GM18867 (cell line): ENCODE results near the gene CIBAR2.

Source experiments
- ATAC-seq: cut with Tn5 transposase; IDR thresholded peaks from one replicate; pipeline ENCODE4 v1.9.1; 2021; ENCODE audit warnings: mild to moderate bottlenecking, moderate library complexity; ENCODE audit not compliant: unreplicated experiment

Gene CIBAR2

GRCh38 chr16:85144026-85144915 is 32.0 kb upstream of the CIBAR2 start:
- no peak for ATAC-seq

GRCh38 chr16:85142771-85143211 is 30.5 kb upstream of the CIBAR2 start:
- no peak for ATAC-seq

- ATAC-seq = no peak
Measured at GRCh38 chr16:85142129-85142513, 29.8 kb upstream of the CIBAR2 start.

GRCh38 chr16:85141491-85142128 is 29.3 kb upstream of the CIBAR2 start:
- ATAC-seq = no peak

- ATAC-seq = no peak
Measured at GRCh38 chr16:85140455-85141012, 28.3 kb upstream of the CIBAR2 start.

GRCh38 chr16:85139881-85140339 is 27.6 kb upstream of the CIBAR2 start:
- ATAC-seq = no peak

- ATAC-seq = no peak
Measured at GRCh38 chr16:85138825-85139627, 26.8 kb upstream of the CIBAR2 start.

GRCh38 chr16:85138073-85138824 is 26.0 kb upstream of the CIBAR2 start:
- no peak for ATAC-seq

- no peak for ATAC-seq
Measured at GRCh38 chr16:85137323-85138072, 25.2 kb upstream of the CIBAR2 start.

GRCh38 chr16:85136702-85137322 is 24.5 kb upstream of the CIBAR2 start:
- ATAC-seq = no peak

GRCh38 chr16:85136213-85136701 is 24.0 kb upstream of the CIBAR2 start:
- ATAC-seq = no peak

GRCh38 chr16:85134789-85135142 is 22.5 kb upstream of the CIBAR2 start:
- ATAC-seq = no peak

- no peak for ATAC-seq
Measured at GRCh38 chr16:85134076-85134788, 22.0 kb upstream of the CIBAR2 start.

GRCh38 chr16:85133290-85133599 is 21.0 kb upstream of the CIBAR2 start:
- no peak for ATAC-seq

- ATAC-seq = no peak
Measured at GRCh38 chr16:85132456-85133289, 20.4 kb upstream of the CIBAR2 start.

GRCh38 chr16:85130705-85131028 is 18.4 kb upstream of the CIBAR2 start:
- ATAC-seq = no peak

- ATAC-seq = no peak
Measured at GRCh38 chr16:85129876-85130704, 17.8 kb upstream of the CIBAR2 start.
